ENCODE measurements around the gene EBF4. TPM values are rescaled to one million over a fixed set of nuclear protein-coding genes. Genes with fewer than 3 reads are reported as not detected.

The EBF4 gene
- total and polyA plus RNA-seq, 2 donors (not counting 1 experiment from before 2014, with no cell fraction given): 0.81 to 5.0 TPM

- ChIA-PET POLR2A (interaction anchor here (0.6 kb wide), 1 partner anchor 416 kb away, joined by 4 read pairs; no protein-coding TSS in a partner anchor), CTCF (interaction anchor here (0.7 kb wide), 1 partner anchor 11 kb away, joined by 3 read pairs; no protein-coding TSS in a partner anchor)
- TF ChIP-seq EZH2 (IDR thresholded peaks at IDR 0.05; ENCODE audit: borderline replicate concordance, insufficient read depth, low read depth, low read length, poor library complexity, severe bottlenecking): no peak
- no peak for TF ChIP-seq CTCF (IDR thresholded peaks at IDR 0.05)
- Histone ChIP-seq H3K4me3 (ENCODE audit: control extremely low read depth in 1 of 5, extremely low read depth in 1 of 5, insufficient read depth in 1 of 5, low read depth in 2 of 5, low read length in 4 of 5) (no peak overlapping the region), H3K27me3 (replicated peaks in 1 of 4; ENCODE audit: control extremely low read depth in 1 of 4, control insufficient read depth in 3 of 4, insufficient read depth in 4 of 4, low read length in 3 of 4) (peaks cover 0 to 30% (median 2%) of the 10 kb centered on the region in 4 experiments), H3K36me3 (replicated peaks in 1 of 2; ENCODE audit: control extremely low read depth in 1 of 2, control insufficient read depth in 1 of 2, extremely low read depth in 1 of 2, insufficient read depth in 2 of 2, low read length in 1 of 2) (no peaks in the 10 kb centered on the region), H3K27ac (ENCODE audit: low read length in 2 of 2) (no peak overlapping the region), H3K4me1 (ENCODE audit: control insufficient read depth in 2 of 2, insufficient read depth in 2 of 2, low read length in 2 of 2) (peaks cover 9 to 14% of the 10 kb centered on the region in 2 donors), H3K79me2 (ENCODE audit: control insufficient read depth, insufficient read depth, low read length) (no peaks in the 10 kb centered on the region), H3K9ac (ENCODE audit: low read length) (no peak overlapping the region), H2AFZ (ENCODE audit: insufficient read depth, low read depth, low read length, poor library complexity, severe bottlenecking) (no peak overlapping the region), H3K4me2 (replicated peaks; ENCODE audit: low read depth, low read length, poor library complexity, severe bottlenecking) (no peak overlapping the region), H3K9me3 (ENCODE audit: control extremely low read depth in 1 of 3, control insufficient read depth in 2 of 3, insufficient read depth in 1 of 3, low read length in 2 of 3) (peaks cover 0 to 6% (median 0%) of the 10 kb centered on the region in 3 donors), H4K20me1 (ENCODE audit: control insufficient read depth, insufficient read depth, low read length, poor library complexity, severe bottlenecking) (no peaks in the 10 kb centered on the region)
- whole genome bisulfite sequencing (ENCODE audit: insufficient coverage): 94% methylated on average over 11 of the region's 11 CpGs
- ATAC-seq (ENCODE audit: low read depth) (no peak), DNase-seq (no peak)
- no peak overlapping the region for H3K27ac Mint-ChIP-seq
- no peak overlapping the region for H3K4me3 Mint-ChIP-seq
- H3K27me3 Mint-ChIP-seq: peaks cover 43% of the 10 kb centered on the region
- intact Hi-C loops (cut with micrococcal nuclease): no loop called here
- H3K9me3 Mint-ChIP-seq (ENCODE audit: insufficient read depth): no peaks in the 10 kb centered on the region
- H3K4me1 Mint-ChIP-seq: peaks cover 18% of the 10 kb centered on the region
Measured at GRCh38 chr20:2794866-2795447, 102.4 kb downstream of the EBF4 start.

GRCh38 chr20:2795451-2795850 lies 102.9 kb downstream of the EBF4 start:
- WGBS (ENCODE audit: insufficient coverage): 95% methylated on average over 24 of the region's 24 CpGs
- Histone ChIP-seq H3K79me2 (ENCODE audit: control insufficient read depth, insufficient read depth, low read length) (no peaks in the 10 kb centered on the region), H3K4me1 (ENCODE audit: control insufficient read depth in 2 of 2, insufficient read depth in 2 of 2, low read length in 2 of 2) (peaks cover 12 to 17% of the 10 kb centered on the region in 2 donors), H4K20me1 (ENCODE audit: control insufficient read depth, insufficient read depth, low read length, poor library complexity, severe bottlenecking) (no peaks in the 10 kb centered on the region), H2AFZ (ENCODE audit: insufficient read depth, low read depth, low read length, poor library complexity, severe bottlenecking) (no peak overlapping the region), H3K9ac (ENCODE audit: low read length) (no peak overlapping the region), H3K36me3 (replicated peaks in 1 of 2; ENCODE audit: control extremely low read depth in 1 of 2, control insufficient read depth in 1 of 2, extremely low read depth in 1 of 2, insufficient read depth in 2 of 2, low read length in 1 of 2) (no peaks in the 10 kb centered on the region), H3K27ac (ENCODE audit: low read length in 2 of 2) (no peak overlapping the region), H3K9me3 (ENCODE audit: control extremely low read depth in 1 of 3, control insufficient read depth in 2 of 3, insufficient read depth in 1 of 3, low read length in 2 of 3) (peaks cover 0 to 9% (median 0%) of the 10 kb centered on the region in 3 donors), H3K27me3 (replicated peaks in 1 of 4; ENCODE audit: control extremely low read depth in 1 of 4, control insufficient read depth in 3 of 4, insufficient read depth in 4 of 4, low read length in 3 of 4) (peaks cover 0 to 33% (median 2%) of the 10 kb centered on the region in 4 experiments), H3K4me2 (replicated peaks; ENCODE audit: low read depth, low read length, poor library complexity, severe bottlenecking) (no peak overlapping the region), H3K4me3 (ENCODE audit: control extremely low read depth in 1 of 5, extremely low read depth in 1 of 5, insufficient read depth in 1 of 5, low read depth in 2 of 5, low read length in 4 of 5) (no peak overlapping the region)
- POLR2A ChIA-PET: no interaction called here
- H3K27ac Mint-ChIP-seq: no peak overlapping the region
- H3K4me1 Mint-ChIP-seq: peaks cover 20% of the 10 kb centered on the region
- H3K4me3 Mint-ChIP-seq: no peak overlapping the region
- TF ChIP-seq CTCF (IDR thresholded peaks at IDR 0.05) (no peak), EZH2 (IDR thresholded peaks at IDR 0.05; ENCODE audit: borderline replicate concordance, insufficient read depth, low read depth, low read length, poor library complexity, severe bottlenecking) (no peak)
- no peaks in the 10 kb centered on the region for H3K9me3 Mint-ChIP-seq (ENCODE audit: insufficient read depth)
- CTCF ChIA-PET: no interaction called here
- ATAC-seq (ENCODE audit: low read depth): no peak
- DNase-seq: no peak
- intact Hi-C loops (cut with micrococcal nuclease): no loop called here
- peaks cover 41% of the 10 kb centered on the region for H3K27me3 Mint-ChIP-seq
